Endothelial cell of umbilical vein (primary cell): ENCODE results near the gene CHIC2. TPM values are rescaled to one million over a fixed set of nuclear protein-coding genes. Genes with fewer than 3 reads are reported as not detected.

Experiments
- BruUV-seq: library from RNA; stranded (reverse); fragments of 400-500 nt; replicated peaks from 2 replicates; lab custom pipeline; 2021; lab: Mats Ljungman, UMichigan
- CTCF ChIA-PET: fragments of 300-600, 350-600 bp; sonication (Branson Sonifier 250); formaldehyde crosslinking; loops from one replicate; lab custom pipeline; 2021; ENCODE audit warnings: antibody characterized with exemption, inconsistent platforms; lab: Charles Lee
- POLR2A ChIA-PET: fragments of 300-600, 350-600 bp; sonication (Branson Sonifier 250); formaldehyde crosslinking; loops from one replicate; lab custom pipeline; 2021; ENCODE audit warnings: antibody characterized with exemption, inconsistent platforms; lab: Charles Lee
- DNase-seq: peaks from one replicate; pipeline ENCODE4 v3.0.0-alpha.2; 2011; ENCODE audit warnings: low read depth, low spot score
- FAIRE-seq: peaks from 2 replicates; lab custom pipeline; 2011; peaks lifted over from hg19 to GRCh38; lab: Jason Lieb, UNC
- H2AFZ ChIP-seq: 2 replicates; pipeline ENCODE4 v1.6.0; 2012; ENCODE audit warnings: low read depth, low read length, control low read depth, inconsistent platforms
- H3K27ac ChIP-seq: 2 replicates; pipeline ENCODE4 v1.5.1; 2011; ENCODE audit warnings: low read depth, mild to moderate bottlenecking, control low read depth, low read length, moderate library complexity; ENCODE audit not compliant: insufficient read depth
- H3K27me3 ChIP-seq, 2 experiments: 2 replicates each; pipeline versions ENCODE4 v1.6.0 to v1.6.1; 2011; ENCODE audit warnings: low read length in 2 of 2, mixed read lengths in 1 of 2; ENCODE audit not compliant: control insufficient read depth in 2 of 2, insufficient read depth in 2 of 2
- H3K36me3 ChIP-seq, 2 experiments: 2 replicates in 1 of 2; 3 replicates in 1 of 2; pipeline ENCODE4 v1.5.1; 2011; ENCODE audit warnings: low read length in 2 of 2, mild to moderate bottlenecking in 1 of 2, moderate library complexity in 1 of 2; ENCODE audit not compliant: control insufficient read depth in 2 of 2, insufficient read depth in 2 of 2; ENCODE audit errors: extremely low read depth in 1 of 2
- H3K4me1 ChIP-seq: 3 replicates; pipeline ENCODE4 v1.5.1; 2011; ENCODE audit warnings: mild to moderate bottlenecking, low read length; ENCODE audit not compliant: control insufficient read depth, insufficient read depth; ENCODE audit errors: extremely low read depth
- H3K4me2 ChIP-seq: 2 replicates; pipeline ENCODE4 v1.6.1; 2011; ENCODE audit warnings: low read length, control low read depth, mixed read lengths; ENCODE audit not compliant: insufficient read depth
- H3K4me3 ChIP-seq, 3 experiments: fragments of 200-600 bp in 1 of 3; sonication (generic), shearing (Covaris generic) in 1 of 3; replicated peaks in 1 of 3; 2 replicates each; pipeline ENCODE4 v1.5.1; 2011 to 2016; ENCODE audit warnings: control low read depth in 3 of 3, low read length in 3 of 3, mild to moderate bottlenecking in 2 of 3, inconsistent platforms in 1 of 3, low read depth in 1 of 3, moderate library complexity in 1 of 3; ENCODE audit not compliant: insufficient read depth in 1 of 3
- H3K79me2 ChIP-seq: 2 replicates; pipeline ENCODE4 v1.6.0; 2012; ENCODE audit warnings: low read length, inconsistent platforms; ENCODE audit not compliant: control insufficient read depth, insufficient read depth
- H3K9ac ChIP-seq: replicated peaks from 2 replicates; pipeline ENCODE3; 2011; ENCODE audit warnings: low read length, control low read depth; ENCODE audit not compliant: insufficient read depth; ENCODE audit errors: extremely low read depth
- H3K9me1 ChIP-seq: replicated peaks from 3 replicates; pipeline ENCODE4 v1.6.0; 2011; ENCODE audit warnings: mild to moderate bottlenecking, low read length; ENCODE audit not compliant: control insufficient read depth, insufficient read depth; ENCODE audit errors: extremely low read depth
- H3K9me3 ChIP-seq: replicated peaks from 2 replicates; pipeline ENCODE4 v1.5.1; 2012; ENCODE audit warnings: low read length, inconsistent platforms; ENCODE audit not compliant: control insufficient read depth, insufficient read depth
- H4K20me1 ChIP-seq: replicated peaks from 2 replicates; pipeline ENCODE3; 2011; ENCODE audit warnings: mild to moderate bottlenecking, low read length; ENCODE audit not compliant: control insufficient read depth, insufficient read depth; ENCODE audit errors: extremely low read depth
- EZH2 ChIP-seq: IDR thresholded peaks from 2 replicates; pipeline ENCODE4 v1.6.1; 2012; ENCODE audit warnings: borderline replicate concordance, low read depth, mild to moderate bottlenecking, moderate library complexity, low read length, inconsistent platforms; ENCODE audit not compliant: severe bottlenecking
- FOS ChIP-seq: IDR thresholded peaks from 2 replicates; pipeline ENCODE4 v1.6.1; 2011; ENCODE audit warnings: mild to moderate bottlenecking, low read length, moderate library complexity, borderline replicate concordance; ENCODE audit not compliant: insufficient read depth
- GATA2 ChIP-seq: IDR thresholded peaks from 2 replicates; pipeline ENCODE4 v1.7.0; 2011; ENCODE audit warnings: low read depth, mild to moderate bottlenecking, moderate library complexity, mixed read lengths, low read length; ENCODE audit not compliant: insufficient read length, insufficient read depth
- JUN ChIP-seq: IDR thresholded peaks from 2 replicates; pipeline ENCODE4 v1.6.1; 2011; ENCODE audit warnings: borderline replicate concordance, low read depth; ENCODE audit not compliant: insufficient read length, insufficient read depth
- MAX ChIP-seq: IDR thresholded peaks from 2 replicates; pipeline ENCODE4 v1.6.1; 2011; ENCODE audit not compliant: insufficient read depth, insufficient read length
- MYC ChIP-seq: IDR thresholded peaks from one replicate; pipeline ENCODE4 v1.6.1; 2011; ENCODE audit warnings: mild to moderate bottlenecking, low read depth, low read length
- POLR2A ChIP-seq: IDR thresholded peaks from 2 replicates; pipeline ENCODE4 v1.6.1; 2012; ENCODE audit warnings: low read depth, mild to moderate bottlenecking, control low read depth, low read length
- POLR2AphosphoS5 ChIP-seq: IDR thresholded peaks from 2 replicates; pipeline ENCODE4 v1.6.1; 2012; ENCODE audit warnings: low read depth, mild to moderate bottlenecking, control low read depth, low read length, moderate library complexity; ENCODE audit not compliant: insufficient read depth
- dilution Hi-C: fragments of 300-500 bp; cut with MboI; formaldehyde crosslinking; loops from one replicate; pipeline ENCODE4 v1.15.0; 2019; ENCODE audit warnings: low sequenced_read_pairs; ENCODE audit not compliant: extremely low pct_ligation_motif_present
- intact Hi-C: fragments of 100-400 bp; cut with micrococcal nuclease; formaldehyde crosslinking; loops from one replicate; pipeline ENCODE4 v1.10.0; 2022
- polyA plus RNA-seq, 4 experiments: library from polyadenylated mRNA; depleted of rRNA in 3 of 4; stranded (reverse) in 3 of 4; unstranded in 1 of 4; fragments of >200 nt; gene quantifications; 2 replicates each; pipeline versions ENCODE4 v1.2.1 to v1.2.3, GENCODE V29; 2011 to 2012; ENCODE audit warnings: missing spikeins in 1 of 4
- total RNA-seq: library from RNA; stranded (reverse); gene quantifications from 2 replicates; pipeline ENCODE4 v1.2.3, GENCODE V29; 2021
- TF ChIP-seq, protein P1 (sequence below), 2 donors: IDR thresholded peaks; 1 replicate in 1 of 2; 2 replicates in 1 of 2; pipeline ENCODE4 v1.5.1; 2011; ENCODE audit warnings: low read length in 2 of 2, mild to moderate bottlenecking in 2 of 2, moderate library complexity in 2 of 2, control low read depth in 1 of 2, inconsistent platforms in 1 of 2, low read depth in 1 of 2; ENCODE audit not compliant: insufficient read depth in 1 of 2; ENCODE audit errors: extremely low read depth in 1 of 2

CHIC2 gene
- total and polyA plus RNA-seq, 2 donors (not counting 3 experiments of a cell fraction or from before 2014, with no cell fraction given): 27.4 to 43.3 TPM

- DNase-seq: no peak
- H3K27me3 ChIP-seq: no peaks in the 10 kb centered on the region
- peak overlapping the region; percentile 25 to 98 (median 96) for H3K4me3 ChIP-seq
- H3K27ac ChIP-seq: peak overlapping the region; percentile 32
- POLR2A ChIA-PET: no interaction called here
- intact Hi-C loops (no loop called here), dilution Hi-C loops (no loop called here)
- CTCF ChIA-PET: interaction anchor here (1.2 to 2.9 kb wide), 4 partner anchors 41 to 172 kb away, joined by 3 to 21 read pairs (median 9); no protein-coding TSS in a partner anchor
- H3K9me3 ChIP-seq: no peaks in the 10 kb centered on the region
- no TSS peak for BruUV-seq
- H3K36me3 ChIP-seq: peaks cover 0 to 3% of the 10 kb centered on the region in 2 experiments
- peak overlapping the region; percentile 98 for H3K4me2 ChIP-seq
- TF ChIP-seq POLR2AphosphoS5: no peak
- peak; percentile 27 for TF ChIP-seq POLR2A
- peak overlapping the region; percentile 97 for H3K9ac ChIP-seq
- no peak overlapping the region for H2AFZ ChIP-seq
- H3K4me1 ChIP-seq: peaks cover 66% of the 10 kb centered on the region
- H3K9me1 ChIP-seq: peaks cover 1% of the 10 kb centered on the region
- H3K79me2 ChIP-seq: peaks cover 73% of the 10 kb centered on the region
- FAIRE-seq: no peak
- peaks cover 24% of the 10 kb centered on the region for H4K20me1 ChIP-seq
These were observed 2.5 kb downstream of the CHIC2 start for GRCh38 chr4:54061873-54062272.

- H3K27ac ChIP-seq: no peak overlapping the region
- H3K9ac ChIP-seq: no peak overlapping the region
- intact Hi-C loops (no loop called here), dilution Hi-C loops (no loop called here)
- FAIRE-seq (no peak), DNase-seq (no peak)
- ChIA-PET CTCF (interaction anchor here (2.9 kb wide), 1 partner anchor 173 kb away, joined by 14 read pairs; no protein-coding TSS in a partner anchor), POLR2A (no interaction called here)
- peak overlapping the region in 2 of 3 experiments; percentile 14 to 96 for H3K4me3 ChIP-seq
- no peaks in the 10 kb centered on the region for H3K9me3 ChIP-seq
- no peaks in the 10 kb centered on the region for H3K27me3 ChIP-seq
- H3K79me2 ChIP-seq: peaks cover 81% of the 10 kb centered on the region
- H4K20me1 ChIP-seq: peaks cover 27% of the 10 kb centered on the region
- peak overlapping the region; percentile 98 for H3K4me2 ChIP-seq
- peaks cover 3% of the 10 kb centered on the region for H3K9me1 ChIP-seq
- H2AFZ ChIP-seq: no peak overlapping the region
- BruUV-seq: no TSS peak
- TF ChIP-seq JUN (no peak), MYC (no peak), EZH2 (no peak), POLR2AphosphoS5 (no peak), FOS (no peak), MAX (no peak), GATA2 (no peak), POLR2A (no peak)
- TF ChIP-seq, protein P1, sequence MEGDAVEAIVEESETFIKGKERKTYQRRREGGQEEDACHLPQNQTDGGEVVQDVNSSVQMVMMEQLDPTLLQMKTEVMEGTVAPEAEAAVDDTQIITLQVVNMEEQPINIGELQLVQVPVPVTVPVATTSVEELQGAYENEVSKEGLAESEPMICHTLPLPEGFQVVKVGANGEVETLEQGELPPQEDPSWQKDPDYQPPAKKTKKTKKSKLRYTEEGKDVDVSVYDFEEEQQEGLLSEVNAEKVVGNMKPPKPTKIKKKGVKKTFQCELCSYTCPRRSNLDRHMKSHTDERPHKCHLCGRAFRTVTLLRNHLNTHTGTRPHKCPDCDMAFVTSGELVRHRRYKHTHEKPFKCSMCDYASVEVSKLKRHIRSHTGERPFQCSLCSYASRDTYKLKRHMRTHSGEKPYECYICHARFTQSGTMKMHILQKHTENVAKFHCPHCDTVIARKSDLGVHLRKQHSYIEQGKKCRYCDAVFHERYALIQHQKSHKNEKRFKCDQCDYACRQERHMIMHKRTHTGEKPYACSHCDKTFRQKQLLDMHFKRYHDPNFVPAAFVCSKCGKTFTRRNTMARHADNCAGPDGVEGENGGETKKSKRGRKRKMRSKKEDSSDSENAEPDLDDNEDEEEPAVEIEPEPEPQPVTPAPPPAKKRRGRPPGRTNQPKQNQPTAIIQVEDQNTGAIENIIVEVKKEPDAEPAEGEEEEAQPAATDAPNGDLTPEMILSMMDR (IDR thresholded peaks at IDR 0.05; ENCODE audit: extremely low read depth in 1 of 2, insufficient read depth in 1 of 2, low read depth in 1 of 2, low read length in 2 of 2): no peak
- peaks cover 59% of the 10 kb centered on the region for H3K4me1 ChIP-seq
- peaks cover 0 to 3% of the 10 kb centered on the region in 2 experiments for H3K36me3 ChIP-seq
These were observed 3.3 kb downstream of the CHIC2 start for GRCh38 chr4:54061067-54061466.
